Fibroblast of mammary gland (primary cell): ENCODE measurements around the gene CLSTN2.

ENCODE experiments used
- DNase-seq: peaks from one replicate; pipeline ENCODE4 v3.0.0-alpha.2; 2010; ENCODE audit warnings: low read depth
- H3K4me3 ChIP-seq: 2 replicates; pipeline ENCODE4 v1.5.1; 2011; ENCODE audit warnings: low read depth, mild to moderate bottlenecking, low read length, moderate library complexity; ENCODE audit not compliant: control insufficient read depth
- TF ChIP-seq, protein P1 (sequence below): conservative IDR thresholded peaks from 2 replicates; pipeline ENCODE4 v1.5.1; 2011; ENCODE audit warnings: low read depth, low read length, inconsistent platforms; ENCODE audit not compliant: control insufficient read depth, insufficient read depth

CLSTN2 gene

GRCh38 chr3:140018556-140018955 lies 83.6 kb downstream of the CLSTN2 start:
- TF ChIP-seq, protein P1, sequence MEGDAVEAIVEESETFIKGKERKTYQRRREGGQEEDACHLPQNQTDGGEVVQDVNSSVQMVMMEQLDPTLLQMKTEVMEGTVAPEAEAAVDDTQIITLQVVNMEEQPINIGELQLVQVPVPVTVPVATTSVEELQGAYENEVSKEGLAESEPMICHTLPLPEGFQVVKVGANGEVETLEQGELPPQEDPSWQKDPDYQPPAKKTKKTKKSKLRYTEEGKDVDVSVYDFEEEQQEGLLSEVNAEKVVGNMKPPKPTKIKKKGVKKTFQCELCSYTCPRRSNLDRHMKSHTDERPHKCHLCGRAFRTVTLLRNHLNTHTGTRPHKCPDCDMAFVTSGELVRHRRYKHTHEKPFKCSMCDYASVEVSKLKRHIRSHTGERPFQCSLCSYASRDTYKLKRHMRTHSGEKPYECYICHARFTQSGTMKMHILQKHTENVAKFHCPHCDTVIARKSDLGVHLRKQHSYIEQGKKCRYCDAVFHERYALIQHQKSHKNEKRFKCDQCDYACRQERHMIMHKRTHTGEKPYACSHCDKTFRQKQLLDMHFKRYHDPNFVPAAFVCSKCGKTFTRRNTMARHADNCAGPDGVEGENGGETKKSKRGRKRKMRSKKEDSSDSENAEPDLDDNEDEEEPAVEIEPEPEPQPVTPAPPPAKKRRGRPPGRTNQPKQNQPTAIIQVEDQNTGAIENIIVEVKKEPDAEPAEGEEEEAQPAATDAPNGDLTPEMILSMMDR: no peak
- no peak overlapping the region for H3K4me3 ChIP-seq
- DNase-seq: no peak

DNA sequence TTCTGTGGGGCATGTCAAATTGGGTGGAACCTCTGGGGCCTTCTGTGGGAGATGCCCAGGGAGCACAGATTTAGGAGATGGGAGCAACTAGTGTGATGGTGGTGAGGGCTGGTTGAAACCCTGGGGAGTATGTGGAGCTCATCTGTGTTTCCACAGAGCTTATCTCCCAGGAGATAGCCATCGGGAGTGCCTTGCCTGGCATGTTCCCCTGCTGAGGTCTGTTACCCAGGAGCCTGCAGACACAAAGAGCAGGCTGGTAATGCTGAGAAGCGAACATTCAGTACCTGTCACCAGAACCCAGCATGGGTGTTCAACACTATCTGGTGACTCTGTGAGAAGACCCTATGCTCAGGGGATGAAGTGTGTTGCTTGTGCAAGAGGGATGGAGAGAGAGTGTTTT lies 85.0 kb downstream of the CLSTN2 start:
- no peak for DNase-seq
- H3K4me3 ChIP-seq: no peak overlapping the region
- TF ChIP-seq, protein P1: no peak

DNA sequence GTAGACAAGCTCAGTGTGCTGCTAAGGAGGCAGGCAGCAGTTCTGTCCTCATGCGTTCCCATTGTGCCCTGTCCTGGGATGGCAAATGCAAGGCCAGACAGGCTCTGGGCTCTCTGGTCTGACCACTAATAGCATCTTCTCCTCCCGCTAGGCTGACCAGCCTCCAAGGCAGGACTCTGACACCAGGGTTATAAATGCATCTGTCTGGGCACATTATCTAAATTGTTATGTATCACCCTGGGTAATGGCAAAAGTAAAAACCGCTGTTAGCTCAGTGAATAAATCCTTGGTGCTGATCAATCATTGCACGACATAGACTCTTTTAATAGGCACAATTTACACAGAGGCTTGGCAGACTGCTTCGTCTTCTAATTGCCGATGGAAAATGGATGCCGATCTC lies 85.6 kb downstream of the CLSTN2 start:
- TF ChIP-seq, protein P1: no peak
- H3K4me3 ChIP-seq: no peak overlapping the region
- DNase-seq: no peak

GRCh38 chr3:140021269-140021668 lies 86.3 kb downstream of the CLSTN2 start:
- TF ChIP-seq, protein P1: no peak
- DNase-seq: no peak
- H3K4me3 ChIP-seq: no peak overlapping the region

DNA sequence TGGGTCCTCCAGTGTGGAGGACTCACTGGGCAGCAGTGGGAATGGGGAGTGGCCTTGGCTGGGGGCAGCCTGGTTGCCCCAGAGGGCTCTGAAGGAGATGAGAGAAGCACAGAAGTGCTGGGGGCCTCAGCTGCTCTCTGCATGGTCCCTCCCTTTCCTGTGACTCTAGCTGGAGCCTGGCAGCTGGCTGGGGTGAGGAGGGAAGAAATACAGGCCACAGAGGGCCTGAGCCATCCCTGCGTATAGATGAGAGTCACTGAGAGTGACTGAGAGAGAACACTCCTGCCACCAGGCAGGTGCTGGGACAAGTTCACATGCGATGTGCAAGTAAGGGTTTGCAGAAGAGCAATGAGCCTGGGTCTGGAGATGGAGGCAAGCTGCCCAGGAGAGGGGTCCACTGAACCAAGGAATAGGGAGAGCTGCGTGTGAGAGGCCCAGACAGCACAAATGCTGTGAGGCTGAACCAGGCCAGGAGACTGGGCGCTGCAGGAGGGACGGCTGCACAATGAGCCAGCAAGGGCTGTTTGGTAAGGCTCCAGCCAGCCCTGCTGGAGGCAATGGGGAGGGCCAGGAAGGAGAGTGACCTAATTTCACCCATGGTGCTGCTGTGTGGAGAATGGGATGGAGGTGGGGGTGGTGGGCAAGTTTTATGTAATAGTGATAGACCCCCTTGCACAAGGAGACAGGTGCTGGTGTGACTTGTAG lies 87.2 kb downstream of the CLSTN2 start:
- TF ChIP-seq, protein P1: no peak
- DNase-seq: no peak
- H3K4me3 ChIP-seq: no peak overlapping the region

GRCh38 chr3:140023616-140024530 lies 88.9 kb downstream of the CLSTN2 start:
- TF ChIP-seq, protein P1: no peak
- no peak for DNase-seq
- H3K4me3 ChIP-seq: no peak overlapping the region
